ENCODE measurements around the gene NTHL1.

Gene NTHL1

DNA sequence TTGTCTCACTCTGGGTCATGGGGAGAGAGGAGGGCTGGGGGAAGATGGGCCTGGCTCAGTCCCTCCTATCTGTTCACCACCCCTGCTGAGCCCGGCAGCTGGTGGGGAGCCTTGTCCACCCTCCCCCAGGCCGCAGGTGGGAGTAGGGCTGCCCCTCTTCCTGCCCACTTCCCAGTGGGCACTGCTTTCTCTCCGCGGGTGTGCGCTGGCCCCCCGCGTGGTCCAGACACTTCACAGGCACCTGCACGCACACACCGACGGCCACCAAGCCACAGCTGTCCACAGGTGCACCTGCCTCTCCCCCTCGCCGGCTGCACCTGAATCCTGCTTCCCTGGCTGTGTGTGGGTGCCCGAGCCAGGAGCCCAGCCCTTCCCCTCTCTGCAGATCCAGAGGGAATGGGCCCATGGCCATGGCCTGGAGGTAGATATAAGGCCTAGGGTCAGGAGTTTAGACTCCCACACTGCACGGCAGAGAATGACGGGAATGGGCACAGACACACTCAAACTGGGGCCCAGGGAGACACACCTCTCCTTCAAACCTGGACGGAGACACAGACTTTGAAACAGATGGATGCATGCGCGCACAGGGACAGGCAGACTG, 18.9 kb downstream of the NTHL1 start (continued):
- TF ChIP-seq KLF9 (tag by site-specific recombination; IDR thresholded peaks at IDR 0.05; ENCODE audit: low read depth) (no peak), ZNF423 (tag by site-specific recombination; IDR thresholded peaks at IDR 0.05) (no peak), ZNF366 (tag by site-specific recombination; conservative IDR thresholded peaks at IDR 0.05) (no peak), KLF7 (tag by site-specific recombination; IDR thresholded peaks at IDR 0.05; ENCODE audit: borderline replicate concordance) (no peak), ZNF175 (tag by site-specific recombination; IDR thresholded peaks at IDR 0.05) (no peak)

- TF ChIP-seq MEIS1 (CRISPR knock-in tag; IDR thresholded peaks at IDR 0.05; ENCODE audit: borderline replicate concordance) (no peak), ZNF600 (tag by site-specific recombination; IDR thresholded peaks at IDR 0.05) (0 out of 2 replicates have a peak, but pooled peaks have one; percentile 78)
- Histone ChIP-seq H3K36me3 (ENCODE audit: control insufficient read depth in 2 of 2, insufficient read depth in 1 of 2, low read length in 2 of 2) (peaks cover 0 to 4% of the 10 kb centered on the region in 2 experiments; a peak in 1 of 3 replicates), H3K9me3 (ENCODE audit: control insufficient read depth, insufficient read depth, low read depth, low read length) (no peaks in the 10 kb centered on the region), H3K4me3 (ENCODE audit: low read depth, low read length) (no peak overlapping the region), H3K4me1 (ENCODE audit: control insufficient read depth, insufficient read depth, low read length) (no peaks in the 10 kb centered on the region; the same call in 1 of the 2 replicates), H3K27ac (ENCODE audit: extremely low read depth, low read depth, low read length) (no peak overlapping the region)
- POLR2A ChIA-PET, result interaction anchor here (1.0 to 2.6 kb wide), 4 partner anchors 11 to 127 kb away, joined by 4 to 15 read pairs (median 6); partner anchors contain the start of genes NTHL1, TRAF7 and TSC2
- CTCF ChIA-PET, result interaction anchor here (1.1 to 2.1 kb wide), 3 partner anchors 12 to 112 kb away, joined by 5 to 10 read pairs (median 5); no protein-coding TSS in a partner anchor
These were observed 19.5 kb downstream of the NTHL1 start for GRCh38 chr16:2028146-2028545.

DNA sequence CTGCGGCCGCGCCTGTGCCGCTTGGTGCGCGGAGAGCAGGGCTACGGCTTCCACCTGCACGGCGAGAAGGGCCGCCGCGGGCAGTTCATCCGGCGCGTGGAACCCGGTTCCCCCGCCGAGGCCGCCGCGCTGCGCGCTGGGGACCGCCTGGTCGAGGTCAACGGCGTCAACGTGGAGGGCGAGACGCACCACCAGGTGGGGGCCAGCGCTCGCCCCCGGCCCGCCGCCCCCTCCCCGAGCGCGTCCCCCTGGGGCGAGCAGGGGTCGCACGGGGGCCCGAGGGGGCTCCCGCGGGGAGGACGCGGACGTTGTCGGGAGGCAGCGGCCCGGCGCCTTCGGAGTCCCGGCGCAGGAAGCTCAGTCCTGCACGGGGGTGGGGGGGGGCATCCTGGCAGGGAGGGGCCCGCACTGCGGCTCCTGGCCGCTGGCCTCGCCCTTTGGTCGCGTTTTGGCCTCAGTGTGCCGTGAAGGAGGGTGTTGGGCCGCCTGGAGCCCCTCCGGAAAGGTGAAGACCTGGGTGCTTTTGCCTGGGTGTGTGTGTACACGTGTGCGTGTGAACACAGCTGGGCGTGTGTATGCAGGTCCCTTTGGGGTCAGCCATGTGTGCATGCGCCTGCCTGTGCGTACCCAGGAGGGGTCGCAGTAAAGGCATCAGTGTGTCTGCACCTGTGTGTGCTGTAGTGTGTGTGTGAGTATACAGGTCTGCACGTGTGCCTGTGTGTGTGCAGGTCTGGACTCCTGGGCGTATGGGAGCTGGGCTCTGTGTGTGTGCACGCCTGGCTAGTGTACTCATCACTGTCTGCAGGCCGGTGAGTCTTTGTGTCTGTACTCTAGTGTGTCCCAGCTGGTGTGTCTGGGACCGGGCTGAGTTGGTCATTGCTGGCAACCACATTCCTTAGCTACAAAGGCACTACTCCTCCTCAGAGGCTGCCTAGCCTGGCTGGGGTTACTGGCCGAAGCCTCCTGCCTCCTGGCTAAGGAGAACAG, 20.3 kb downstream of the NTHL1 start:
- peaks cover 0 to 4% of the 10 kb centered on the region in 2 experiments; a peak in 1 of 3 replicates for H3K36me3 ChIP-seq (ENCODE audit: control insufficient read depth in 2 of 2, insufficient read depth in 1 of 2, low read length in 2 of 2)
- H3K4me3 ChIP-seq (ENCODE audit: low read depth, low read length), result peak overlapping the region; percentile 42
- ChIA-PET CTCF (interaction anchor here (0.5 to 2.1 kb wide), 4 partner anchors 11 to 1418 kb away, joined by 4 to 10 read pairs (median 5); no protein-coding TSS in a partner anchor), POLR2A (interaction anchor here (0.5 to 2.6 kb wide), 5 partner anchors 11 to 128 kb away, joined by 3 to 15 read pairs (median 6); partner anchors contain the start of genes NTHL1, TRAF7 and TSC2)
- H3K27ac ChIP-seq (ENCODE audit: extremely low read depth, low read depth, low read length), result peak overlapping the region; percentile 16; the same call in 1 of the 2 replicates
- H3K4me1 ChIP-seq (ENCODE audit: control insufficient read depth, insufficient read depth, low read length), result peaks cover 3% of the 10 kb centered on the region; the same call in 1 of the 2 replicates
- H3K9me3 ChIP-seq (ENCODE audit: control insufficient read depth, insufficient read depth, low read depth, low read length), result no peaks in the 10 kb centered on the region
- no peak for TF ChIP-seq MZF1 (tag by site-specific recombination; IDR thresholded peaks at IDR 0.05; ENCODE audit: borderline replicate concordance)
- peak; percentile 54; the same call in 1 of the 2 replicates for TF ChIP-seq SP7 (tag by site-specific recombination; IDR thresholded peaks at IDR 0.05)
- TF ChIP-seq ZBTB20 (tag by site-specific recombination; IDR thresholded peaks at IDR 0.05), result peak; percentile 58; the same call in 1 of the 2 replicates
- TF ChIP-seq BCL11B (tag by site-specific recombination; IDR thresholded peaks at IDR 0.05; ENCODE audit: low read depth), result peak; percentile 70; the same call in 1 of the 2 replicates
- 0 out of 2 replicates have a peak, but pooled peaks have one; percentile 71 for TF ChIP-seq KLF7 (tag by site-specific recombination; IDR thresholded peaks at IDR 0.05; ENCODE audit: borderline replicate concordance)
- TF ChIP-seq, protein P1, sequence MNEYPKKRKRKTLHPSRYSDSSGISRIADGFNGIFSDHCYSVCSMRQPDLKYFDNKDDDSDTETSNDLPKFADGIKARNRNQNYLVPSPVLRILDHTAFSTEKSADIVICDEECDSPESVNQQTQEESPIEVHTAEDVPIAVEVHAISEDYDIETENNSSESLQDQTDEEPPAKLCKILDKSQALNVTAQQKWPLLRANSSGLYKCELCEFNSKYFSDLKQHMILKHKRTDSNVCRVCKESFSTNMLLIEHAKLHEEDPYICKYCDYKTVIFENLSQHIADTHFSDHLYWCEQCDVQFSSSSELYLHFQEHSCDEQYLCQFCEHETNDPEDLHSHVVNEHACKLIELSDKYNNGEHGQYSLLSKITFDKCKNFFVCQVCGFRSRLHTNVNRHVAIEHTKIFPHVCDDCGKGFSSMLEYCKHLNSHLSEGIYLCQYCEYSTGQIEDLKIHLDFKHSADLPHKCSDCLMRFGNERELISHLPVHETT (tag by site-specific recombination; IDR thresholded peaks at IDR 0.05), result no peak; the same call in 1 of the 2 replicates
- TF ChIP-seq ZNF488 (tag by site-specific recombination; IDR thresholded peaks at IDR 0.05), result peak; percentile 37; the same call in 1 of the 2 replicates
- TF ChIP-seq, protein P2, sequence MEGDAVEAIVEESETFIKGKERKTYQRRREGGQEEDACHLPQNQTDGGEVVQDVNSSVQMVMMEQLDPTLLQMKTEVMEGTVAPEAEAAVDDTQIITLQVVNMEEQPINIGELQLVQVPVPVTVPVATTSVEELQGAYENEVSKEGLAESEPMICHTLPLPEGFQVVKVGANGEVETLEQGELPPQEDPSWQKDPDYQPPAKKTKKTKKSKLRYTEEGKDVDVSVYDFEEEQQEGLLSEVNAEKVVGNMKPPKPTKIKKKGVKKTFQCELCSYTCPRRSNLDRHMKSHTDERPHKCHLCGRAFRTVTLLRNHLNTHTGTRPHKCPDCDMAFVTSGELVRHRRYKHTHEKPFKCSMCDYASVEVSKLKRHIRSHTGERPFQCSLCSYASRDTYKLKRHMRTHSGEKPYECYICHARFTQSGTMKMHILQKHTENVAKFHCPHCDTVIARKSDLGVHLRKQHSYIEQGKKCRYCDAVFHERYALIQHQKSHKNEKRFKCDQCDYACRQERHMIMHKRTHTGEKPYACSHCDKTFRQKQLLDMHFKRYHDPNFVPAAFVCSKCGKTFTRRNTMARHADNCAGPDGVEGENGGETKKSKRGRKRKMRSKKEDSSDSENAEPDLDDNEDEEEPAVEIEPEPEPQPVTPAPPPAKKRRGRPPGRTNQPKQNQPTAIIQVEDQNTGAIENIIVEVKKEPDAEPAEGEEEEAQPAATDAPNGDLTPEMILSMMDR (tag by site-specific recombination; IDR thresholded peaks at IDR 0.05), result peak; percentile 77
- TF ChIP-seq ZBTB48 (tag by site-specific recombination; IDR thresholded peaks at IDR 0.05), result peak; percentile 46; the same call in 1 of the 2 replicates
- peak; percentile 51; the same call in 1 of the 2 replicates for TF ChIP-seq KLF9 (tag by site-specific recombination; IDR thresholded peaks at IDR 0.05; ENCODE audit: low read depth)
- TF ChIP-seq, protein P3, sequence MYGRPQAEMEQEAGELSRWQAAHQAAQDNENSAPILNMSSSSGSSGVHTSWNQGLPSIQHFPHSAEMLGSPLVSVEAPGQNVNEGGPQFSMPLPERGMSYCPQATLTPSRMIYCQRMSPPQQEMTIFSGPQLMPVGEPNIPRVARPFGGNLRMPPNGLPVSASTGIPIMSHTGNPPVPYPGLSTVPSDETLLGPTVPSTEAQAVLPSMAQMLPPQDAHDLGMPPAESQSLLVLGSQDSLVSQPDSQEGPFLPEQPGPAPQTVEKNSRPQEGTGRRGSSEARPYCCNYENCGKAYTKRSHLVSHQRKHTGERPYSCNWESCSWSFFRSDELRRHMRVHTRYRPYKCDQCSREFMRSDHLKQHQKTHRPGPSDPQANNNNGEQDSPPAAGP (tag by site-specific recombination; IDR thresholded peaks at IDR 0.05), result peak; percentile 39
- 0 out of 2 replicates have a peak, but pooled peaks have one; percentile 32 for TF ChIP-seq ZNF561 (tag by site-specific recombination; IDR thresholded peaks at IDR 0.05; ENCODE audit: borderline replicate concordance)
- TF ChIP-seq ZNF777 (tag by site-specific recombination; IDR thresholded peaks at IDR 0.05; ENCODE audit: borderline replicate concordance), result no peak
- peak; percentile 28; the same call in 1 of the 2 replicates for TF ChIP-seq ZNF146 (tag by site-specific recombination; IDR thresholded peaks at IDR 0.05)
- TF ChIP-seq, protein P4, sequence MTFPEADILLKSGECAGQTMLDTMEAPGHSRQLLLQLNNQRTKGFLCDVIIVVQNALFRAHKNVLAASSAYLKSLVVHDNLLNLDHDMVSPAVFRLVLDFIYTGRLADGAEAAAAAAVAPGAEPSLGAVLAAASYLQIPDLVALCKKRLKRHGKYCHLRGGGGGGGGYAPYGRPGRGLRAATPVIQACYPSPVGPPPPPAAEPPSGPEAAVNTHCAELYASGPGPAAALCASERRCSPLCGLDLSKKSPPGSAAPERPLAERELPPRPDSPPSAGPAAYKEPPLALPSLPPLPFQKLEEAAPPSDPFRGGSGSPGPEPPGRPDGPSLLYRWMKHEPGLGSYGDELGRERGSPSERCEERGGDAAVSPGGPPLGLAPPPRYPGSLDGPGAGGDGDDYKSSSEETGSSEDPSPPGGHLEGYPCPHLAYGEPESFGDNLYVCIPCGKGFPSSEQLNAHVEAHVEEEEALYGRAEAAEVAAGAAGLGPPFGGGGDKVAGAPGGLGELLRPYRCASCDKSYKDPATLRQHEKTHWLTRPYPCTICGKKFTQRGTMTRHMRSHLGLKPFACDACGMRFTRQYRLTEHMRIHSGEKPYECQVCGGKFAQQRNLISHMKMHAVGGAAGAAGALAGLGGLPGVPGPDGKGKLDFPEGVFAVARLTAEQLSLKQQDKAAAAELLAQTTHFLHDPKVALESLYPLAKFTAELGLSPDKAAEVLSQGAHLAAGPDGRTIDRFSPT (tag by site-specific recombination; IDR thresholded peaks at IDR 0.05), result peak; percentile 26; the same call in 1 of the 2 replicates
- no peak for TF ChIP-seq GLIS1 (tag by site-specific recombination; IDR thresholded peaks at IDR 0.05)
